HFF-Myc (cell line): ENCODE results near the gene TULP3.

Experiments
- DNase-seq: peaks from one replicate; pipeline ENCODE4 v3.0.0-alpha.2; 2011; ENCODE audit warnings: low read depth; ENCODE audit errors: extremely low read depth
- H3K4me3 ChIP-seq: replicated peaks from 2 replicates; pipeline ENCODE4 v1.5.1; 2011; ENCODE audit warnings: low read depth, mild to moderate bottlenecking, control low read depth, low read length
- TF ChIP-seq, protein P1 (sequence below): IDR thresholded peaks from 2 replicates; pipeline ENCODE4 v1.5.1; 2012; ENCODE audit warnings: mild to moderate bottlenecking, low read depth, low read length, control low read depth; ENCODE audit errors: missing control alignments

TULP3 gene

GRCh38 chr12:2900642-2901041, 10.0 kb downstream of the TULP3 start:
- TF ChIP-seq, protein P1, sequence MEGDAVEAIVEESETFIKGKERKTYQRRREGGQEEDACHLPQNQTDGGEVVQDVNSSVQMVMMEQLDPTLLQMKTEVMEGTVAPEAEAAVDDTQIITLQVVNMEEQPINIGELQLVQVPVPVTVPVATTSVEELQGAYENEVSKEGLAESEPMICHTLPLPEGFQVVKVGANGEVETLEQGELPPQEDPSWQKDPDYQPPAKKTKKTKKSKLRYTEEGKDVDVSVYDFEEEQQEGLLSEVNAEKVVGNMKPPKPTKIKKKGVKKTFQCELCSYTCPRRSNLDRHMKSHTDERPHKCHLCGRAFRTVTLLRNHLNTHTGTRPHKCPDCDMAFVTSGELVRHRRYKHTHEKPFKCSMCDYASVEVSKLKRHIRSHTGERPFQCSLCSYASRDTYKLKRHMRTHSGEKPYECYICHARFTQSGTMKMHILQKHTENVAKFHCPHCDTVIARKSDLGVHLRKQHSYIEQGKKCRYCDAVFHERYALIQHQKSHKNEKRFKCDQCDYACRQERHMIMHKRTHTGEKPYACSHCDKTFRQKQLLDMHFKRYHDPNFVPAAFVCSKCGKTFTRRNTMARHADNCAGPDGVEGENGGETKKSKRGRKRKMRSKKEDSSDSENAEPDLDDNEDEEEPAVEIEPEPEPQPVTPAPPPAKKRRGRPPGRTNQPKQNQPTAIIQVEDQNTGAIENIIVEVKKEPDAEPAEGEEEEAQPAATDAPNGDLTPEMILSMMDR = no peak
- no peak for DNase-seq
- no peak overlapping the region for H3K4me3 ChIP-seq

DNA sequence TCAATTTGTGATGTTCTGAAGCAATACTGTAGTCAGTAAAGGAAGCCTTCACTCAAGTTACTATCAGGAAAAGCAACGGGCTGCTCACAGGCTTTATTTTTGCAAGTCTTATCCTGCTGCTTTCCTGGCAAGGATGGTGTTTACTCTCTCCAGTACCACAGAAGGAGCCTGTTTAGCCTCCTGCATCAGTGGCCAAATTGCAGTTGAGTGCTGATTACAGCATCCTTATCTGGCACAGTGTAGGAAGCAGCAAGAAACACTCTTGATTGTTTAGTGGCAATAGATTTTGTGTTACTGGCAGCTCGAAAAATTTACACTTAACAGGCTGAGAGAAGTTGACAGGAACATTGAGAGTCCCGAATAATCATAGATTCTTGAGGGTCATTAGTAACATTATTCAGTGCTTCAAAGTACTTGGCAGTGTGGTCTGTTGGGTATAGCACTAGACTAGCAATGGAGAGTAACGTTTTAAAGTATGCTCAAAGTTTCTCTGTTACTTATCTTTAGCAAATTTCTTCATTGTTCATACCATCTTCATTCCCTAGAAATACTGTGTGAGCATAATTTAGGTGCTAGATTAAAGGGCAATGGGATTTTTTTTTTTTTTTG, 11.7 kb downstream of the TULP3 start:
- H3K4me3 ChIP-seq = no peak overlapping the region
- DNase-seq = no peak
- TF ChIP-seq, protein P1 = no peak

GRCh38 chr12:2904260-2904659, 13.6 kb downstream of the TULP3 start:
- no peak for DNase-seq
- TF ChIP-seq, protein P1 = no peak

GRCh38 chr12:2912216-2912575, 21.5 kb downstream of the TULP3 start:
- TF ChIP-seq, protein P1 = no peak
- no peak overlapping the region for H3K4me3 ChIP-seq
- DNase-seq = no peak

More at GRCh38 chr12:2904260-2904659, 13.6 kb downstream of the TULP3 start:
- no peak overlapping the region for H3K4me3 ChIP-seq

DNA sequence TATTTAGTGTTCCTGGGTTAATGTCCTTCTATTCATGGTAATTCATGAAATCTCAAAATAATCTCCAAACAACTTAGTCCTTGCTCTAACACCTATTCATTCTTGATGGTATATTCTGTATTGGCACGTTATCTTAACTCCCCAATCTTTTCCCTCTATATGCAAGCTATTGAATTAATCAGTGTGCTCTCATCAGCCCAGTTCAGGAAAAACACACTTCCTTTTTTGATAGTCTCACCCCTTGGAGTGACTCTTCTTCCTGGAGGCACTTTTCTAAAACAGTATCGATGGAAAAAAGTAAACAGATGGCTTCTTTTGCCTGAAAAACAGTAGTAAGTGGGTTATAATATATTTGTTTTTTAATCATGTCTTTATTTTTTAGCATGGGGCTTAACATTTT, 28.6 kb downstream of the TULP3 start:
- no peak overlapping the region for H3K4me3 ChIP-seq
- TF ChIP-seq, protein P1 = no peak
- no peak for DNase-seq

- TF ChIP-seq, protein P1 = no peak
- no peak for DNase-seq
- H3K4me3 ChIP-seq = no peak overlapping the region
These were observed 31.6 kb downstream of the TULP3 start for GRCh38 chr12:2922329-2922728.

- TF ChIP-seq, protein P1 = no peak
- H3K4me3 ChIP-seq = no peak overlapping the region
- DNase-seq = no peak
These were observed 32.4 kb downstream of the TULP3 start for GRCh38 chr12:2923057-2923456.
